ENCODE data around the gene SLC19A1. TPM values are rescaled to one million over a fixed set of nuclear protein-coding genes. Genes with fewer than 3 reads are reported as not detected.
A peak's percentile ranks its signal among the peaks of the same experiment; 100 is the strongest.

SLC19A1 gene
- 10 to 100 TPM; 55.7 to 66.8 TPM for total RNA-seq
- 7.0 TPM for polyA plus RNA-seq

DNA sequence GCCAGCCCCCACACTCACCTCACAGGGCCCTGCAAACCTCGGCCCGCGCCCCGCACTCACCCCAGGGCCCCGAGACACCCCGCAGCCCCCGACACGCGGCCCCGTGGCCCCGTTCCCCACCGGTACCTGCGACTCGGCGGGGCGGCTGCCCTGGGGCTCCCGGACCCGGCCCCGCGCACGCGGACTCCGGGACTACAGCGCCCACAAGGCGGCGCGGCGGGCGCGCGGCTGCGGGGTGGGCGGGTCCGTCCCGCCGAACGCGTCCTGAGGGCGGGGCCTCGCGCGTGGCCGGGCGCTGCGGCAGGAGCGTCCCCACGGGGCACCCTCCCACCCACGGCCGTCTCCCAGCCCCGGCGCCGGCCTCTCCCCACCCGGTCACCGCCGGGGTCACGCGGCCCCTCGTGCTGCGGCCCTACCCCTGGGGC lies at the start of gene SLC19A1:
SLC19A1 (minus strand) TSS at position 199 of the 425 bp plus-strand sequence. CDS start 4,481 bp downstream, outside the sequence.
- ChIA-PET POLR2A (no interaction called here), CTCF (no interaction called here)
- Histone ChIP-seq H3K36me3 (ENCODE audit: insufficient read depth, low read length) (no peaks in the 10 kb centered on the region), H3K4me3 (ENCODE audit: low read length) (peak within 1 kb of the TSS; percentile 48), H3K4me1 (ENCODE audit: insufficient read depth, low read length) (peaks cover 10% of the 10 kb centered on the region), H3K9me3 (ENCODE audit: low read length) (no peaks in the 10 kb centered on the region), H3K27ac (ENCODE audit: low read depth, low read length) (peak within 1 kb of the TSS; percentile 39), H3K27me3 (ENCODE audit: insufficient read depth, low read length, poor library complexity, severe bottlenecking) (no peaks in the 10 kb centered on the region)
- peak within 1 kb of the TSS in 4 of 8 donors; percentile 67 to 90 (median 81) for H3K27ac Mint-ChIP-seq
- DNase-seq: peak; percentile 65 to 78 (median 69)
- peaks cover 6 to 17% (median 9%) of the 10 kb centered on the region in 3 donors for H3K4me1 Mint-ChIP-seq
- H3K9me3 Mint-ChIP-seq: no peaks in the 10 kb centered on the region
- no peaks in the 10 kb centered on the region for H3K36me3 Mint-ChIP-seq
- peak within 1 kb of the TSS; percentile 54 to 88 (median 81) for H3K4me3 Mint-ChIP-seq
- H3K27me3 Mint-ChIP-seq: no peaks in the 10 kb centered on the region

DNA sequence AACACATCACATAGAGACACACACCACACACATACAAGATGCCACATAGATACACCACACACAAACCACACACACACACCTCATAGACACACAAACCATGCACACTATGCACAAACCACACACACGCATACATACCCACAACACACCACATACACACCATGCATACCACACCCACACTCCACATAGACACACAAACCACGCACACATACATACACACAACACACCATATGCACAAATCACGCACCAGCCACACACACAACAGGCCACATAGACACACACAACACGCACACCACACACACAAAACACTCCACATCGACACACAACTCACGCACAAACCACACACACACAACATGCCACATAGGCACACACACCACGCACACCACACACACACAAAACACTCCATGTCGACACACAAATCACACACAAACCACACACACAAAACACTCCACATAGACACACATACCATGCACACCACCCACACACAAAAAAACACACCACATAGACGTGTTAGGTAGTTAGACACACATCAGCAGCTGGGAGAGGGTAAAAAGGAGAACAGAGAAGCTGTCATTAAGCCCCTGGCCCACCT lies 49.5 kb upstream of the SLC19A1 start:
- H3K4me1 ChIP-seq (ENCODE audit: insufficient read depth, low read length): peaks cover 23% of the 10 kb centered on the region
- Mint-ChIP-seq H3K36me3 (peaks cover 0 to 3% (median 0%) of the 10 kb centered on the region in 3 donors), H3K27ac (no peak overlapping the region), H3K27me3 (peaks cover 22 to 26% of the 10 kb centered on the region in 2 donors), H3K4me1 (peaks cover 9 to 13% (median 11%) of the 10 kb centered on the region in 3 donors), H3K9me3 (peaks cover 7 to 11% (median 7%) of the 10 kb centered on the region in 5 donors), H3K4me3 (no peak overlapping the region)
- peak in 1 of 5 donors; percentile 26 for DNase-seq
- no peaks in the 10 kb centered on the region for H3K36me3 ChIP-seq (ENCODE audit: insufficient read depth, low read length)
- H3K27me3 ChIP-seq (ENCODE audit: insufficient read depth, low read length, poor library complexity, severe bottlenecking): no peaks in the 10 kb centered on the region
- H3K27ac ChIP-seq (ENCODE audit: low read depth, low read length): peak overlapping the region; percentile 22
- ChIA-PET POLR2A (interaction anchor here (1.0 kb wide), 1 partner anchor 109 kb away, joined by 3 read pairs; no protein-coding TSS in a partner anchor), CTCF (interaction anchor here (0.7 kb wide), 1 partner anchor 36 kb away, joined by 4 read pairs; no protein-coding TSS in a partner anchor)
- H3K4me3 ChIP-seq (ENCODE audit: low read length): no peak overlapping the region
- H3K9me3 ChIP-seq (ENCODE audit: low read length): no peaks in the 10 kb centered on the region

- no peak overlapping the region for H3K4me3 Mint-ChIP-seq
- H3K36me3 ChIP-seq (ENCODE audit: insufficient read depth, low read length): no peaks in the 10 kb centered on the region
- H3K27me3 Mint-ChIP-seq: peaks cover 27 to 30% of the 10 kb centered on the region in 2 donors
- peaks cover 20% of the 10 kb centered on the region for H3K4me1 ChIP-seq (ENCODE audit: insufficient read depth, low read length)
- no peak overlapping the region for H3K27ac Mint-ChIP-seq
- H3K4me3 ChIP-seq (ENCODE audit: low read length): peak overlapping the region; percentile 6
- peaks cover 6 to 10% (median 9%) of the 10 kb centered on the region in 3 donors for H3K4me1 Mint-ChIP-seq
- H3K9me3 Mint-ChIP-seq: peaks cover 10 to 19% (median 15%) of the 10 kb centered on the region in 5 donors
- DNase-seq: peak in 4 of 5 donors; percentile 42 to 68 (median 55)
- peak overlapping the region; percentile 28 for H3K27ac ChIP-seq (ENCODE audit: low read depth, low read length)
- no peaks in the 10 kb centered on the region for H3K27me3 ChIP-seq (ENCODE audit: insufficient read depth, low read length, poor library complexity, severe bottlenecking)
- H3K9me3 ChIP-seq (ENCODE audit: low read length): peaks cover 7% of the 10 kb centered on the region
- peaks cover 0 to 3% (median 2%) of the 10 kb centered on the region in 3 donors for H3K36me3 Mint-ChIP-seq
- ChIA-PET POLR2A (no interaction called here), CTCF (no interaction called here)
Observed at GRCh38 chr21:45590726-45591618, 48.7 kb upstream of the SLC19A1 start.

GRCh38 chr21:45590246-45590725 lies 48.0 kb upstream of the SLC19A1 start:
- peaks cover 27 to 32% of the 10 kb centered on the region in 2 donors for H3K27me3 Mint-ChIP-seq
- no peak overlapping the region for H3K27ac Mint-ChIP-seq
- no peak overlapping the region for H3K27ac ChIP-seq (ENCODE audit: low read depth, low read length)
- peak overlapping the region in 4 of 7 donors; percentile 33 to 53 (median 40) for H3K4me3 Mint-ChIP-seq
- H3K27me3 ChIP-seq (ENCODE audit: insufficient read depth, low read length, poor library complexity, severe bottlenecking): no peaks in the 10 kb centered on the region
- POLR2A ChIA-PET: no interaction called here
- CTCF ChIA-PET: interaction anchor here (1.8 kb wide), 1 partner anchor 34 kb away, joined by 4 read pairs; no protein-coding TSS in a partner anchor
- DNase-seq: peak in 4 of 5 donors; percentile 52 to 78 (median 58)
- H3K9me3 Mint-ChIP-seq: peaks cover 10 to 24% (median 18%) of the 10 kb centered on the region in 5 donors
- H3K4me1 Mint-ChIP-seq: peaks cover 6 to 10% (median 8%) of the 10 kb centered on the region in 3 donors
- H3K36me3 ChIP-seq (ENCODE audit: insufficient read depth, low read length): no peaks in the 10 kb centered on the region
- peaks cover 0 to 3% (median 3%) of the 10 kb centered on the region in 3 donors for H3K36me3 Mint-ChIP-seq
- no peak overlapping the region for H3K4me3 ChIP-seq (ENCODE audit: low read length)
- H3K4me1 ChIP-seq (ENCODE audit: insufficient read depth, low read length): peaks cover 20% of the 10 kb centered on the region
- peaks cover 9% of the 10 kb centered on the region for H3K9me3 ChIP-seq (ENCODE audit: low read length)

- Mint-ChIP-seq H3K27me3 (peaks cover 28 to 32% of the 10 kb centered on the region in 2 donors), H3K9me3 (peaks cover 10 to 26% (median 20%) of the 10 kb centered on the region in 5 donors), H3K4me1 (peaks cover 6 to 10% (median 7%) of the 10 kb centered on the region in 3 donors), H3K27ac (no peak overlapping the region), H3K36me3 (peaks cover 0 to 3% (median 3%) of the 10 kb centered on the region in 3 donors), H3K4me3 (peak overlapping the region in 2 of 7 donors; percentile 9 to 16)
- CTCF ChIA-PET: interaction anchor here (1.8 kb wide), 1 partner anchor 34 kb away, joined by 4 read pairs; no protein-coding TSS in a partner anchor
- Histone ChIP-seq H3K9me3 (ENCODE audit: low read length) (peaks cover 9% of the 10 kb centered on the region), H3K27me3 (ENCODE audit: insufficient read depth, low read length, poor library complexity, severe bottlenecking) (no peaks in the 10 kb centered on the region), H3K4me3 (ENCODE audit: low read length) (no peak overlapping the region), H3K4me1 (ENCODE audit: insufficient read depth, low read length) (peaks cover 20% of the 10 kb centered on the region), H3K27ac (ENCODE audit: low read depth, low read length) (no peak overlapping the region), H3K36me3 (ENCODE audit: insufficient read depth, low read length) (no peaks in the 10 kb centered on the region)
- peak in 1 of 5 donors; percentile 33 for DNase-seq
- POLR2A ChIA-PET: no interaction called here
Observed at GRCh38 chr21:45589686-45590245, 47.5 kb upstream of the SLC19A1 start.

GRCh38 chr21:45588871-45589491 lies 46.7 kb upstream of the SLC19A1 start:
- Histone ChIP-seq H3K36me3 (ENCODE audit: insufficient read depth, low read length) (no peaks in the 10 kb centered on the region), H3K27ac (ENCODE audit: low read depth, low read length) (no peak overlapping the region), H3K4me3 (ENCODE audit: low read length) (no peak overlapping the region), H3K27me3 (ENCODE audit: insufficient read depth, low read length, poor library complexity, severe bottlenecking) (no peaks in the 10 kb centered on the region), H3K9me3 (ENCODE audit: low read length) (peaks cover 9% of the 10 kb centered on the region), H3K4me1 (ENCODE audit: insufficient read depth, low read length) (peaks cover 20% of the 10 kb centered on the region)
- Mint-ChIP-seq H3K4me3 (peak overlapping the region in 1 of 7 donors; percentile 16), H3K4me1 (peaks cover 6 to 7% (median 6%) of the 10 kb centered on the region in 3 donors), H3K36me3 (peaks cover 0 to 3% (median 3%) of the 10 kb centered on the region in 3 donors), H3K27me3 (peaks cover 31 to 32% of the 10 kb centered on the region in 2 donors), H3K9me3 (peaks cover 10 to 26% (median 20%) of the 10 kb centered on the region in 5 donors), H3K27ac (peak overlapping the region in 1 of 8 donors; percentile 40)
- ChIA-PET CTCF (interaction anchor here (1.8 kb wide), 1 partner anchor 33 kb away, joined by 4 read pairs; no protein-coding TSS in a partner anchor), POLR2A (no interaction called here)
- DNase-seq: no peak

Data from CD8-positive, alpha-beta memory T cell (primary cell).